Metanephros (tissue), 1 donor: ENCODE results near the gene IL21R. TPM values are rescaled to one million over a fixed set of nuclear protein-coding genes. Genes with fewer than 3 reads are reported as not detected.

Experiments used
- total RNA-seq: library from RNA; depleted of rRNA; stranded (reverse); fragments of >200 nt; gene quantifications from one replicate; pipeline ENCODE4 v1.2.3, GENCODE V29; 2014

Gene IL21R
- 0.18 TPM for total RNA-seq

GRCh38 chr16:27401768-27402568 is at the start of gene IL21R:
Gene IL21R, plus strand, starts transcription at chr16:27402174. Its CDS starts 27,898 bp downstream, at chr16:27430072.

Other genes starting within 250 kb of the IL21R start
- 5.4 TPM for gene KDM8, start 198.6 kb upstream of the IL21R start, total RNA-seq
- gene NSMCE1, start 133.4 kb upstream of the IL21R start, total RNA-seq: 54.3 TPM
- 31.9 TPM for gene IL4R, start 88.2 kb upstream of the IL21R start, total RNA-seq
- 100 TPM for gene GTF3C1, start 147.7 kb downstream of the IL21R start, total RNA-seq
- 23.9 TPM for gene KATNIP, start 148.0 kb downstream of the IL21R start, total RNA-seq